H9 (cell line): ENCODE measurements around the gene POLR1D. TPM values are rescaled to one million over a fixed set of nuclear protein-coding genes. Genes with fewer than 3 reads are reported as not detected.

ENCODE experiments used
- DNase-seq: peaks from one replicate; pipeline ENCODE4 v3.0.0-alpha.2; 2017
- H2AFZ ChIP-seq: one replicate; pipeline ENCODE4 v1.6.1; 2013; ENCODE audit warnings: mild to moderate bottlenecking, low read length, control low read depth, moderate library complexity
- H2AK5ac ChIP-seq: 2 replicates; pipeline ENCODE4 v1.6.1; 2013; ENCODE audit warnings: low read length, control low read depth, mixed read lengths; ENCODE audit not compliant: insufficient read length
- H2BK120ac ChIP-seq: one replicate; pipeline ENCODE4 v1.6.1; 2013; ENCODE audit warnings: low read depth, mild to moderate bottlenecking, low read length, control low read depth, inconsistent platforms; ENCODE audit not compliant: poor library complexity, severe bottlenecking
- H2BK12ac ChIP-seq: 2 replicates; pipeline ENCODE4 v1.6.1; 2013; ENCODE audit warnings: low read length, control low read depth, mixed read lengths, low read depth; ENCODE audit not compliant: insufficient read length
- H2BK15ac ChIP-seq: 2 replicates; pipeline ENCODE4 v1.6.1; 2013; ENCODE audit warnings: low read depth, low read length, control low read depth
- H2BK20ac ChIP-seq: one replicate; pipeline ENCODE4 v1.6.1; 2013; ENCODE audit warnings: low read depth, mild to moderate bottlenecking, low read length, control low read depth, inconsistent platforms; ENCODE audit not compliant: poor library complexity, severe bottlenecking
- H2BK5ac ChIP-seq: 2 replicates; pipeline ENCODE4 v1.6.1; 2013; ENCODE audit warnings: low read length, control low read depth, mixed read lengths; ENCODE audit not compliant: insufficient read length
- H3K14ac ChIP-seq: 2 replicates; pipeline ENCODE4 v1.6.1; 2013; ENCODE audit warnings: low read length, control low read depth; ENCODE audit not compliant: insufficient read depth
- H3K18ac ChIP-seq: 2 replicates; pipeline ENCODE4 v1.6.1; 2013; ENCODE audit warnings: low read depth, mild to moderate bottlenecking, mixed read lengths, low read length, control low read depth; ENCODE audit not compliant: insufficient read length
- H3K23ac ChIP-seq: 2 replicates; pipeline ENCODE4 v1.6.1; 2013; ENCODE audit warnings: low read length, control low read depth, mixed read lengths, low read depth; ENCODE audit not compliant: insufficient read length
- H3K23me2 ChIP-seq: 2 replicates; pipeline ENCODE4 v1.6.1; 2013; ENCODE audit warnings: low read depth, mild to moderate bottlenecking, mixed read lengths, low read length, control low read depth; ENCODE audit not compliant: insufficient read length, poor library complexity, severe bottlenecking
- H3K27ac ChIP-seq: 2 replicates; pipeline ENCODE4 v1.5.1; 2013; ENCODE audit warnings: low read length, control low read depth, mixed read lengths, low read depth; ENCODE audit not compliant: insufficient read length
- H3K27me3 ChIP-seq: 2 replicates; pipeline ENCODE4 v1.6.1; 2013; ENCODE audit warnings: low read length, control low read depth, inconsistent platforms; ENCODE audit not compliant: insufficient read depth
- H3K4ac ChIP-seq: 2 replicates; pipeline ENCODE4 v1.6.1; 2013; ENCODE audit warnings: low read depth, mild to moderate bottlenecking, control low read depth, inconsistent platforms, low read length, moderate library complexity
- H3K4me1 ChIP-seq: 2 replicates; pipeline ENCODE4 v1.6.1; 2013; ENCODE audit warnings: low read length, control low read depth, inconsistent platforms; ENCODE audit not compliant: insufficient read depth
- H3K4me2 ChIP-seq: 2 replicates; pipeline ENCODE4 v1.6.1; 2013; ENCODE audit warnings: low read length, control low read depth, mixed read lengths; ENCODE audit not compliant: insufficient read length, insufficient read depth
- H3K56ac ChIP-seq: 2 replicates; pipeline ENCODE4 v1.6.1; 2013; ENCODE audit warnings: low read depth, mild to moderate bottlenecking, mixed read lengths, low read length, control low read depth; ENCODE audit not compliant: insufficient read length
- H3K79me1 ChIP-seq: 2 replicates; pipeline ENCODE4 v1.6.1; 2013; ENCODE audit warnings: low read depth, mild to moderate bottlenecking, moderate library complexity, low read length, control low read depth, inconsistent platforms; ENCODE audit not compliant: insufficient read depth, poor library complexity, severe bottlenecking
- H3K79me2 ChIP-seq: 2 replicates; pipeline ENCODE4 v1.6.1; 2013; ENCODE audit warnings: low read length, control low read depth, inconsistent platforms; ENCODE audit not compliant: insufficient read depth
- H3K9ac ChIP-seq: 2 replicates; pipeline ENCODE4 v1.6.1; 2013; ENCODE audit warnings: low read length, control low read depth, mixed read lengths; ENCODE audit not compliant: insufficient read length; ENCODE audit errors: extremely low read depth
- H3K9me3 ChIP-seq: one replicate; pipeline ENCODE4 v1.6.1; 2013; ENCODE audit warnings: low read depth, low read length, inconsistent platforms; ENCODE audit not compliant: control insufficient read depth
- H3T11ph ChIP-seq: one replicate; pipeline ENCODE4 v1.6.1; 2013; ENCODE audit warnings: mild to moderate bottlenecking, low read length, control low read depth, inconsistent platforms
- H4K20me1 ChIP-seq: one replicate; pipeline ENCODE4 v1.6.1; 2013; ENCODE audit not compliant: control insufficient read depth, insufficient read length, insufficient read depth
- H4K5ac ChIP-seq: 2 replicates; pipeline ENCODE4 v1.6.1; 2013; ENCODE audit warnings: low read depth, mild to moderate bottlenecking, mixed read lengths, low read length, control low read depth; ENCODE audit not compliant: insufficient read length
- H4K8ac ChIP-seq: replicated peaks from 2 replicates; pipeline ENCODE4 v1.6.1; 2013; ENCODE audit warnings: low read length, control low read depth, mixed read lengths, low read depth; ENCODE audit not compliant: insufficient read length
- H4K91ac ChIP-seq: 2 replicates; pipeline ENCODE4 v1.6.1; 2013; ENCODE audit warnings: low read depth, mild to moderate bottlenecking, moderate library complexity, mixed read lengths, low read length, control low read depth; ENCODE audit not compliant: insufficient read length
- H3K27ac Mint-ChIP-seq, 3 experiments: 2 replicates in 2 of 3; 3 replicates in 1 of 3; pipeline ENCODE4 v1.8.0; 2020 to 2021; ENCODE audit warnings: mixed read lengths in 3 of 3, mild to moderate bottlenecking in 1 of 3, moderate library complexity in 1 of 3
- H3K27me3 Mint-ChIP-seq: 2 replicates; pipeline ENCODE4 v1.8.0; 2021; ENCODE audit warnings: low read depth, mild to moderate bottlenecking, moderate library complexity, mixed read lengths
- H3K36me3 Mint-ChIP-seq, 3 experiments: 2 replicates in 2 of 3; 3 replicates in 1 of 3; pipeline ENCODE4 v1.8.0; 2020 to 2021; ENCODE audit warnings: low read depth in 3 of 3, mixed read lengths in 3 of 3; ENCODE audit not compliant: insufficient read depth in 1 of 3
- H3K4me1 Mint-ChIP-seq, 2 experiments: 2 replicates each; pipeline ENCODE4 v1.8.0; 2020; ENCODE audit warnings: mixed read lengths in 2 of 2
- H3K4me3 Mint-ChIP-seq, 2 experiments: 2 replicates in 1 of 2; 3 replicates in 1 of 2; pipeline ENCODE4 v1.8.0; 2020 to 2021; ENCODE audit warnings: mild to moderate bottlenecking in 2 of 2, mixed read lengths in 2 of 2, moderate library complexity in 1 of 2
- H3K9me3 Mint-ChIP-seq, 2 experiments: 2 replicates in 1 of 2; 3 replicates in 1 of 2; pipeline ENCODE4 v1.8.0; 2020; ENCODE audit warnings: mild to moderate bottlenecking in 2 of 2, mixed read lengths in 2 of 2, moderate library complexity in 1 of 2
- CTCF ChIP-seq: fragments of 200-600 bp; sonication (generic); conservative IDR thresholded peaks from 3 replicates; pipeline ENCODE4 v1.8.0; 2021; ENCODE audit warnings: antibody characterized with exemption, mild to moderate bottlenecking
- WGBS: extraction: QIAGEN DNeasy Blood & Tissue Kit; methylation state at CpG from one replicate; pipeline ENCODE4 v1.1.7; 2013; ENCODE audit warnings: missing lambda C conversion rate, low lambda C conversion rate, mixed read lengths; ENCODE audit not compliant: insufficient read length; ENCODE audit errors: extremely low coverage; 5-methylcytosine and 5-hydroxymethylcytosine counted together
- total RNA-seq: library from RNA; stranded (reverse); gene quantifications from 2 replicates; pipeline ENCODE4 v1.2.1, GENCODE V29; 2021

The POLR1D gene
- total RNA-seq, 1 experiment from 2014 or later = 167 TPM

- H3K4me1 ChIP-seq = no peaks in the 10 kb centered on the region
- no peaks in the 10 kb centered on the region for H3K27me3 ChIP-seq
- H4K91ac ChIP-seq = no peak overlapping the region
- H3K9me3 ChIP-seq = no peaks in the 10 kb centered on the region
- H3K4me3 Mint-ChIP-seq = no peak overlapping the region
- H3K56ac ChIP-seq = no peak overlapping the region
- no peaks in the 10 kb centered on the region for H3K27me3 Mint-ChIP-seq
- H3K9me3 Mint-ChIP-seq = no peaks in the 10 kb centered on the region
- no peak overlapping the region for H3K4ac ChIP-seq
- H3K4me1 Mint-ChIP-seq = peaks cover 18 to 20% of the 10 kb centered on the region in 2 experiments
- H2BK15ac ChIP-seq = no peak overlapping the region
- H3K36me3 Mint-ChIP-seq = no peaks in the 10 kb centered on the region
- no peak overlapping the region for H3K27ac Mint-ChIP-seq
- H4K8ac ChIP-seq = no peak overlapping the region
- no peak overlapping the region for H3K14ac ChIP-seq
- H2BK12ac ChIP-seq = no peak overlapping the region
- H2BK20ac ChIP-seq = no peak overlapping the region
- H3K23ac ChIP-seq = no peak overlapping the region
- no peak overlapping the region for H2BK5ac ChIP-seq
- H3K79me2 ChIP-seq = peaks cover 3% of the 10 kb centered on the region; the same call in 1 of the 2 replicates
- H4K20me1 ChIP-seq = no peaks in the 10 kb centered on the region
- no peak for TF ChIP-seq CTCF
- H3K27ac ChIP-seq = no peak overlapping the region
- H3K23me2 ChIP-seq = no peaks in the 10 kb centered on the region
- no CpG with 5 or more reads among the region's 2 CpGs for WGBS
- H4K5ac ChIP-seq = no peak overlapping the region
- no peak overlapping the region for H2BK120ac ChIP-seq
- no peak overlapping the region for H2AK5ac ChIP-seq
- no peak overlapping the region for H3K4me2 ChIP-seq
- H3K18ac ChIP-seq = no peak overlapping the region
- H3K79me1 ChIP-seq = peaks cover 3% of the 10 kb centered on the region
- no peak overlapping the region for H3T11ph ChIP-seq
- no peak for DNase-seq
- no peak overlapping the region for H2AFZ ChIP-seq
- no peak overlapping the region for H3K9ac ChIP-seq
These were observed 16.0 kb upstream of the POLR1D start for GRCh38 chr13:27605610-27606200.
